Naive thymus-derived CD4-positive, alpha-beta T cell (primary cell): ENCODE data around the gene P2RX7. TPM values are rescaled to one million over a fixed set of nuclear protein-coding genes. Genes with fewer than 3 reads are reported as not detected.
"Not testable (repeated sequence)": the region's sequence is repeated elsewhere in the genome, so short reads cannot be mapped to it uniquely, and the experiment has no call there.

ENCODE experiments used
- ATAC-seq: fragments of 150-1000 bp; cut with Tn5 transposase; 2 replicates; pipeline ENCODE4 v1.10.0; 2021; ENCODE audit warnings: mild to moderate bottlenecking, moderate library complexity
- CTCF ChIA-PET: fragments of 350-600 bp; sonication (Branson Sonifier 250); formaldehyde crosslinking; loops from one replicate; lab custom pipeline; 2021; ENCODE audit warnings: antibody characterized with exemption; lab: Charles Lee
- POLR2A ChIA-PET: fragments of 350-600 bp; sonication (Branson Sonifier 250); formaldehyde crosslinking; loops from one replicate; lab custom pipeline; 2021; ENCODE audit warnings: antibody characterized with exemption, inconsistent platforms; lab: Charles Lee
- DNase-seq, 9 donors: peaks; one replicate each; pipeline versions ENCODE4 v3.0.0 to v3.0.0-alpha.2; 2020 to 2022; ENCODE audit warnings: mixed read lengths in 1 of 9
- H3K27ac ChIP-seq: one replicate; pipeline ENCODE4 v1.7.0; 2013; ENCODE audit warnings: mild to moderate bottlenecking, low read depth, low read length, moderate library complexity
- H3K27me3 ChIP-seq, 2 donors: one replicate each; pipeline ENCODE4 v1.7.0; 2013; ENCODE audit warnings: low read length in 2 of 2, mild to moderate bottlenecking in 2 of 2, moderate library complexity in 2 of 2; ENCODE audit not compliant: control insufficient read depth in 2 of 2, insufficient read depth in 2 of 2
- H3K36me3 ChIP-seq, 3 experiments: 1 replicate in 2 of 3; 2 replicates in 1 of 3; pipeline ENCODE4 v1.7.0; 2013; ENCODE audit warnings: low read length in 3 of 3, mild to moderate bottlenecking in 3 of 3, moderate library complexity in 1 of 3; ENCODE audit not compliant: insufficient read depth in 3 of 3, control insufficient read depth in 2 of 3
- H3K4me1 ChIP-seq, 2 donors: one replicate each; pipeline ENCODE4 v1.7.0; 2013; ENCODE audit warnings: low read length in 2 of 2, mild to moderate bottlenecking in 2 of 2, moderate library complexity in 1 of 2; ENCODE audit not compliant: control insufficient read depth in 2 of 2, insufficient read depth in 2 of 2
- H3K4me3 ChIP-seq: 2 replicates; pipeline ENCODE4 v1.7.0; 2013; ENCODE audit warnings: mild to moderate bottlenecking, low read length
- H3K9me3 ChIP-seq, 3 experiments: 1 replicate in 2 of 3; 2 replicates in 1 of 3; pipeline ENCODE4 v1.7.0; 2013; ENCODE audit warnings: low read length in 3 of 3; ENCODE audit not compliant: control insufficient read depth in 2 of 3
- H3K27ac Mint-ChIP-seq, 9 donors: one replicate each; pipeline ENCODE4 v1.8.0; 2020 to 2022; ENCODE audit warnings: mixed read lengths in 9 of 9, mild to moderate bottlenecking in 8 of 9, moderate library complexity in 5 of 9, inconsistent platforms in 2 of 9
- H3K27me3 Mint-ChIP-seq, 5 donors: one replicate each; pipeline ENCODE4 v1.8.0; 2021 to 2022; ENCODE audit warnings: mixed read lengths in 5 of 5, mild to moderate bottlenecking in 1 of 5
- H3K36me3 Mint-ChIP-seq, 5 donors: one replicate each; pipeline ENCODE4 v1.8.0; 2020 to 2022; ENCODE audit warnings: mixed read lengths in 5 of 5, mild to moderate bottlenecking in 3 of 5, inconsistent platforms in 1 of 5
- H3K4me1 Mint-ChIP-seq, 7 donors: one replicate each; pipeline ENCODE4 v1.8.0; 2020 to 2022; ENCODE audit warnings: mixed read lengths in 7 of 7, mild to moderate bottlenecking in 3 of 7, inconsistent platforms in 1 of 7
- H3K4me3 Mint-ChIP-seq, 10 donors: one replicate each; pipeline ENCODE4 v1.8.0; 2020 to 2022; ENCODE audit warnings: mild to moderate bottlenecking in 10 of 10, mixed read lengths in 10 of 10, moderate library complexity in 6 of 10, inconsistent platforms in 2 of 10
- H3K9me3 Mint-ChIP-seq, 11 donors: one replicate each; pipeline ENCODE4 v1.8.0; 2020 to 2022; ENCODE audit warnings: mixed read lengths in 11 of 11, mild to moderate bottlenecking in 4 of 11, inconsistent platforms in 1 of 11, moderate library complexity in 1 of 11
- intact Hi-C, 2 donors: fragments of 100-400 bp; cut with micrococcal nuclease; formaldehyde crosslinking; loops; one replicate each; pipeline ENCODE4 v1.15.1; 2023
- polyA plus RNA-seq, 2 donors: library from polyadenylated mRNA; unstranded; fragments of 300-500 nt; fragmentation: Illumina TruSeq; gene quantifications; one replicate each; pipeline ENCODE4 v1.2.3, GENCODE V29; 2021
- total RNA-seq, 6 experiments: library from RNA in 5 of 6; stranded (reverse) in 5 of 6; gene quantifications; 1 replicate in 5 of 6; 2 replicates in 1 of 6; pipeline ENCODE4 v1.2.3 and lab custom pipeline; 2021 to 2026

P2RX7 gene
- total and polyA plus RNA-seq, 7 experiments from 2014 or later, result 2.0 to 14.7 (median 5.1) TPM

DNA sequence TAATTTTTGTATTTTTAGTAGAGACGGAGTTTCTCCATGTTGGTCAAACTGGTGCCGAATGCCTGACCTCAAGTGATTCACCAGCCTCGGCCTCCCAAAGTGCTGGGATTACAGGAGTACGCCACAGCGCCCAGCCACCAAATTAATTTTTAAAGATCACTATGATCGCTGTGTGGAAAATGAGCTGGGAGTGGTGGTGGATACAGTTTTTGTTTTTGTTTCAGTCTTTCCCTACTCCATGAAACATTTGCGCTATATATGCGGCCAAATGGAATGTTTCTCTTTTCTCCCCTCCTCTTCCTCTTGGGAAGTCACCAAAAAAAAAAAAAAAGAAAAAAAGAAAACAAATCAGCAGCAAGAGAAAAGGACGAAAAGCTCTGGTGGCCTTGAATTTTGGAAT, 56.5 kb downstream of the P2RX7 start:
- H3K4me3 ChIP-seq, result no peak overlapping the region
- ATAC-seq, result no peak
- no peaks in the 10 kb centered on the region for H3K9me3 ChIP-seq
- H3K9me3 Mint-ChIP-seq, result peaks cover 0 to 4% (median 0%) of the 10 kb centered on the region in 11 donors
- H3K27me3 ChIP-seq, result no peaks in the 10 kb centered on the region
- no peak overlapping the region for H3K27ac ChIP-seq
- CTCF ChIA-PET, result interaction anchor here (0.6 kb wide), 1 partner anchor 1452 kb away, joined by 7 read pairs; no protein-coding TSS in a partner anchor
- POLR2A ChIA-PET, result no interaction called here
- H3K36me3 Mint-ChIP-seq, result peaks cover 0 to 13% (median 5%) of the 10 kb centered on the region in 5 donors
- H3K27ac Mint-ChIP-seq, result no peak overlapping the region
- DNase-seq, result no peak
- peaks cover 0 to 4% (median 0%) of the 10 kb centered on the region in 7 donors for H3K4me1 Mint-ChIP-seq
- H3K4me3 Mint-ChIP-seq, result no peak overlapping the region
- no peaks in the 10 kb centered on the region for H3K4me1 ChIP-seq
- H3K27me3 Mint-ChIP-seq, result no peaks in the 10 kb centered on the region
- H3K36me3 ChIP-seq, result no peaks in the 10 kb centered on the region
- intact Hi-C loops, result no loop called here

DNA sequence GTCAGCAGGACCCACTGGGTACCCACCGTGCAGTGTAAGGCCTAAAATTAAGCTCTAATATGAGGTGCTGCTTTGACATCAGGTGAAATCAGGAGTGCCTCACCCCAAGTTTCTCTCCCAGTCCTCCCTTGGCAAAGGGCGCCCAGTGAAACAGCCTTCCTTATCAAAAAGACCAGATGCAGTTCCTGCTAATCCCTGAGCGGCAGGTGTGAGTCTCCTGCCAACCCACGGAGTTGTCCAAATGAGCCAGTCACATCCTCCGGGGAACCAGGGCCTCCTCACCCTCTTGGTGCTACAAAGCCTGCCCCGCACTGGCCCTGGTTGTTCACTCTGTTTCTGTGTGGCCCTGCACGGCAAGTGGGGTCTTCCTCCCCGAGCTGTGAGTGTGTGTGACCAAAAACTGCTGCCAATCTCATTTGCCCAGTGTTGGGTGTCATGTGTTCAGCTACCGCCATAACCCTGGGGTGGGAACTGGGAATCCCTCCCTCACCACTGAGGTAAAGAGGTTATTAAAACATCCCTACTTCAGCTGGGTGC, 57.0 kb downstream of the P2RX7 start:
- no peaks in the 10 kb centered on the region for H3K4me1 ChIP-seq
- peak overlapping the region in 1 of 9 donors; percentile 6 for H3K27ac Mint-ChIP-seq
- no peak overlapping the region for H3K4me3 Mint-ChIP-seq
- POLR2A ChIA-PET, result no interaction called here
- intact Hi-C loops, result no loop called here
- H3K27ac ChIP-seq, result no peak overlapping the region
- CTCF ChIA-PET, result no interaction called here
- H3K4me1 Mint-ChIP-seq, result peaks cover 0 to 4% (median 0%) of the 10 kb centered on the region in 7 donors
- no peaks in the 10 kb centered on the region for H3K9me3 ChIP-seq
- no peaks in the 10 kb centered on the region for H3K36me3 ChIP-seq
- peaks cover 0 to 13% (median 5%) of the 10 kb centered on the region in 5 donors for H3K36me3 Mint-ChIP-seq
- no peaks in the 10 kb centered on the region for H3K27me3 ChIP-seq
- DNase-seq (no peak), ATAC-seq (no peak)
- H3K9me3 Mint-ChIP-seq, result peaks cover 0 to 4% (median 0%) of the 10 kb centered on the region in 11 donors
- no peaks in the 10 kb centered on the region for H3K27me3 Mint-ChIP-seq
- no peak overlapping the region for H3K4me3 ChIP-seq

GRCh38 chr12:121190523-121191031, 57.9 kb downstream of the P2RX7 start:
- DNase-seq (no peak), ATAC-seq (peak; percentile 76)
- H3K4me1 Mint-ChIP-seq, result peaks cover 0 to 4% (median 0%) of the 10 kb centered on the region in 7 donors
- Histone ChIP-seq H3K9me3 (no peaks in the 10 kb centered on the region), H3K4me3 (no peak overlapping the region), H3K27me3 (no peaks in the 10 kb centered on the region), H3K36me3 (no peaks in the 10 kb centered on the region), H3K4me1 (no peaks in the 10 kb centered on the region), H3K27ac (no peak overlapping the region)
- ChIA-PET POLR2A (no interaction called here), CTCF (no interaction called here)
- intact Hi-C loops, result no loop called here
- H3K4me3 Mint-ChIP-seq, result no peak overlapping the region
- peaks cover 0 to 4% (median 0%) of the 10 kb centered on the region in 11 donors for H3K9me3 Mint-ChIP-seq
- H3K27me3 Mint-ChIP-seq, result no peaks in the 10 kb centered on the region
- H3K27ac Mint-ChIP-seq, result no peak overlapping the region
- H3K36me3 Mint-ChIP-seq, result peaks cover 0 to 9% (median 5%) of the 10 kb centered on the region in 5 donors

DNA sequence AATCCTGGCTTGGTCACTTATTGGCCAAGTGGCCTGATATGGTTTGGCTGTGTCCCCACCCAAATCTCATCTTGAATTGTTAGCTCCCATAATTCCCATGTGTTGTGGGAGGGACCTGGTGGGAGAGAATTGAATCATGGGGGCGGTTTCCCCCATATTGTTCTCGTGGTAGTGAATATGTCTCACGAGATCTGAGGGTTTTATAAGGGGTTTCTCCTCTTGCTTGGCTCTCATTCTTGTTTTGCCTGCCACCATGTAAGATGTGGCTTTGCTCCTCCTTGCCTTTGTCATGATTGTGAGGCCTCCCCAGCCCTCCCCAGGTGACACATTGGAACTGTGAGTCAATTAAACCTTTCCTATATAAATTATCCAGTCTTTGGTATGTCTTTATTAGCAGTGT, 58.5 kb downstream of the P2RX7 start:
- Mint-ChIP-seq H3K9me3 (peaks cover 0 to 4% (median 0%) of the 10 kb centered on the region in 11 donors), H3K27me3 (no peaks in the 10 kb centered on the region), H3K4me1 (peaks cover 0 to 4% (median 0%) of the 10 kb centered on the region in 7 donors), H3K36me3 (peaks cover 0 to 9% (median 5%) of the 10 kb centered on the region in 5 donors), H3K27ac (peak overlapping the region in 3 of 9 donors; percentile 16 to 68 (median 62)), H3K4me3 (no peak overlapping the region)
- intact Hi-C loops, result no loop called here
- Histone ChIP-seq H3K9me3 (no peaks in the 10 kb centered on the region), H3K27me3 (no peaks in the 10 kb centered on the region), H3K4me3 (no peak overlapping the region), H3K36me3 (no peaks in the 10 kb centered on the region), H3K27ac (no peak overlapping the region), H3K4me1 (no peaks in the 10 kb centered on the region)
- no peak for ATAC-seq
- ChIA-PET POLR2A (no interaction called here), CTCF (no interaction called here)
- DNase-seq, result no peak

DNA sequence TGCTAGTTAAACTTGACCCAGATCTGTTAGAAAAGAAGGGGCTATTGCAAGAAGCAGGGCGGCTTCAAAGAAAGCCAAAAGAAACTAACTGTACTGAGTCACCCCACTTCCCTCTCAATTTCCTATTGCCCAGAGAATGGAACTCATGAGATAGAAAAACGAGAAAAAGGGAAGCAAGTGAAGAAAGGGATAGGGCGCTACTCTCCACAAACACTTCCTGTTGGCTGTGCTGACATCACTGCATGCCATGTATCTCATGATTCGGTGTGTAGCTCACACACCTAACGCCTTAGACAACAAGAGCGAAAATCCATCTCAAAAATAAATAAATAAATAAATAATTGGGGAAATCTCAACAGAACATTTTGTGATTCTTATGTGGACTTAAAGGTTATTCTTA, 64.2 kb downstream of the P2RX7 start:
- Mint-ChIP-seq H3K4me1 (peaks cover 0 to 14% (median 13%) of the 10 kb centered on the region in 7 donors), H3K4me3 (peak overlapping the region; percentile 14 to 69 (median 59)), H3K27ac (peak overlapping the region in 4 of 9 donors; percentile 14 to 66 (median 60)), H3K36me3 (peaks cover 0 to under 1% (median 0%) of the 10 kb centered on the region in 5 donors), H3K9me3 (no peaks in the 10 kb centered on the region), H3K27me3 (peaks cover 0 to 4% (median 0%) of the 10 kb centered on the region in 5 donors)
- H3K4me1 ChIP-seq, result no peaks in the 10 kb centered on the region
- ChIA-PET CTCF (interaction anchor here (0.6 kb wide), 1 partner anchor 51 kb away, joined by 3 read pairs; no protein-coding TSS in a partner anchor), POLR2A (no interaction called here)
- H3K9me3 ChIP-seq, result no peaks in the 10 kb centered on the region
- H3K36me3 ChIP-seq, result no peaks in the 10 kb centered on the region
- H3K4me3 ChIP-seq, result no peak overlapping the region
- no peak overlapping the region for H3K27ac ChIP-seq
- H3K27me3 ChIP-seq, result no peaks in the 10 kb centered on the region
- peak in 4 of 9 donors; percentile 4 to 24 (median 12) for DNase-seq
- intact Hi-C loops, result no loop called here
- ATAC-seq, result peak; percentile 91

DNA sequence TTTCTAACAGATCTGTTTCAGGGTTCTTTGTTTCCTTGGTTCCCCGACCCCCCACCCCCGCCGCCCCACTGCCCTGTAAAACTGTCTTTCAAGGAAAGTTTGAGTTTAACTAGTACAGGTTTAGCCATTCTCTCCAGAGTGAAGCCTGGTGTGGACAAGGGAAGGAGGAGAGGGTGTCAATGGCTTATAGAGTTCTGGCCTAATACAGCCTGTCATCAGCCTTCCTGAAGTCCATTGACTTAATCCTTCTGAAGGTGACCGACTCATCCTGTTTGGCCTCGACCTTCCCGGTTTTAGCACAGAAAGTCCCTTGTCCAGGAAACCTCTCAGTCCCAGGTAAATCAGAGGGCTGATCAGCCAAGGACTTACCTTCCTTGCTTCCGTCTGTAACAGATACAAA, 66.3 kb downstream of the P2RX7 start:
- ATAC-seq (no peak), DNase-seq (no peak)
- Histone ChIP-seq H3K27ac (no peak overlapping the region), H3K9me3 (no peaks in the 10 kb centered on the region), H3K36me3 (no peaks in the 10 kb centered on the region), H3K4me1 (no peaks in the 10 kb centered on the region), H3K4me3 (no peak overlapping the region), H3K27me3 (no peaks in the 10 kb centered on the region)
- intact Hi-C loops, result no loop called here
- no peak overlapping the region for H3K4me3 Mint-ChIP-seq
- H3K27ac Mint-ChIP-seq, result no peak overlapping the region
- no peaks in the 10 kb centered on the region for H3K9me3 Mint-ChIP-seq
- no peaks in the 10 kb centered on the region for H3K36me3 Mint-ChIP-seq
- POLR2A ChIA-PET, result no interaction called here
- CTCF ChIA-PET, result no interaction called here
- H3K4me1 Mint-ChIP-seq, result peaks cover 0 to 14% (median 13%) of the 10 kb centered on the region in 7 donors
- H3K27me3 Mint-ChIP-seq, result peaks cover 0 to 8% (median 0%) of the 10 kb centered on the region in 5 donors

DNA sequence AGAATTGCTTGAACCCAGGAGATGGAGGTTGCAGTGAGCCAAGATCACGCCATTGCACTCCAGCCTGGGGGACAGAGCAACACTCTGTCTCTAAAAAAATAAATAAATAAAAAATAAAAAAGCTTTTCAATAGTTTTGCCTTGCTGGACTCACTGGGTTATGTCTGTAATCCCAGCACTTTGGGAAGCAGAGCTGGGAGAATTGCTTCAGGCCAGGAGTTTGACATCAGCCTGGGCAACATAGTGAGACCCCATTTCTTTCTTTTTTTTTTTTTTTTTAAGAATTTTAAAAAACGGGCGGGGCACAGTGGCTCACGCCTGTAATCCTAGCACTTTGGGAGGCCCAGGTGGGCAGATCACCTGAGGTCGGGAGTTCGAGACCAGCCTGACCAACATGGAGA, 68.5 kb downstream of the P2RX7 start:
- H3K4me1 ChIP-seq, H3K27ac Mint-ChIP-seq, CTCF ChIA-PET, POLR2A ChIA-PET, H3K4me3 ChIP-seq, H3K27ac ChIP-seq, H3K9me3 ChIP-seq, H3K27me3 ChIP-seq, H3K36me3 ChIP-seq, H3K27me3 Mint-ChIP-seq, intact Hi-C loops, ATAC-seq, H3K4me3 Mint-ChIP-seq, H3K9me3 Mint-ChIP-seq, H3K36me3 Mint-ChIP-seq, DNase-seq: not testable (repeated sequence)
- peaks cover 0 to 20% (median 13%) of the 10 kb centered on the region in 7 donors for H3K4me1 Mint-ChIP-seq
